Adrenal gland (tissue), 12 donors: ENCODE results near the gene RAD51B. TPM values are rescaled to one million over a fixed set of nuclear protein-coding genes. Genes with fewer than 3 reads are reported as not detected.
"Not testable (repeated sequence)": the region's sequence is repeated elsewhere in the genome, so short reads cannot be mapped to it uniquely, and the experiment has no call there.

Source experiments
- DNase-seq, 7 donors: peaks; one replicate each; pipeline ENCODE4 v3.0.0-alpha.2; 2019 to 2020
- H3K27ac ChIP-seq, 5 donors: fragments of 200-600 bp; sonication (generic) in 4 of 5; 1 replicate in 3 of 5; 2 replicates in 2 of 5; pipeline versions ENCODE4 v1.5.1 to v1.8.0; 2016 to 2020; ENCODE audit warnings: mild to moderate bottlenecking in 1 of 5
- H3K27me3 ChIP-seq: fragments of 200-600 bp; 2 replicates; pipeline ENCODE4 v1.8.0; 2021
- H3K36me3 ChIP-seq, 2 donors: fragments of 200-600 bp; replicated peaks in 1 of 2; 1 replicate in 1 of 2; 2 replicates in 1 of 2; pipeline versions ENCODE4 v1.5.1 to v1.8.0; 2018 to 2022
- H3K4me1 ChIP-seq, 2 donors: fragments of 200-600 bp; replicated peaks in 1 of 2; 1 replicate in 1 of 2; 2 replicates in 1 of 2; pipeline versions ENCODE4 v1.5.1 to v1.8.0; 2018 to 2021
- H3K4me3 ChIP-seq, 4 donors: fragments of 200-600 bp; sonication (generic) in 3 of 4; one replicate each; pipeline ENCODE4 v1.5.1; 2016 to 2018
- H3K9me3 ChIP-seq, 3 donors: fragments of 200-600 bp; sonication (generic) in 1 of 3; replicated peaks in 1 of 3; 1 replicate in 2 of 3; 2 replicates in 1 of 3; pipeline versions ENCODE4 v1.5.1 to v1.8.0; 2016 to 2021
- POLR2A ChIP-seq, 2 donors: fragments of 450-650 bp; IDR thresholded peaks; one replicate each; pipeline ENCODE4 v1.6.1; 2017; ENCODE audit warnings: antibody characterized with exemption in 2 of 2, mild to moderate bottlenecking in 2 of 2, moderate library complexity in 1 of 2
- WGBS, 4 donors: extraction: QIAGEN DNeasy Blood & Tissue Kit in 2 of 4; methylation state at CpG; one replicate each; pipeline versions ENCODE4 v1.1.5 to v1.1.7; 2013 to 2017; 5-methylcytosine and 5-hydroxymethylcytosine counted together
- intact Hi-C, 2 donors: fragments of 100-400 bp; cut with DNase I; formaldehyde crosslinking; loops; one replicate each; pipeline versions ENCODE4 v1.14.1 to v1.15.0; 2022 to 2023
- polyA plus RNA-seq, 3 donors: library from polyadenylated mRNA; stranded (reverse); fragments of 200-250 nt in 2 of 3; fragments of 350-450 nt in 1 of 3; fragmentation: Illumina TruSeq in 1 of 3; extraction: RNeasy Lipid Tissue Mini Kit (QIAGEN cat#74804) in 1 of 3; gene quantifications; one replicate each; pipeline ENCODE4 v1.2.3, GENCODE V29; 2013 to 2014
- total RNA-seq, 9 donors: library from RNA; depleted of rRNA in 4 of 9; stranded (reverse); fragments of >200 nt in 4 of 9; fragments of 120-200 nt in 1 of 9; fragmentation: NEBNext Ultra II Directional in 1 of 9; extraction: Animal tissue kit (Norgen Biotek cat#: 25700) in 1 of 9; gene quantifications; one replicate each; pipeline versions ENCODE4 v1.1.0 to v1.2.4, GENCODE V29; 2013 to 2023
- TF ChIP-seq, protein P1 (sequence below), 6 experiments: fragments of 450-650 bp in 4 of 6; fragments of 200-600 bp in 2 of 6; sonication (generic) in 1 of 6; IDR thresholded peaks; 1 replicate in 5 of 6; 2 replicates in 1 of 6; pipeline versions ENCODE4 v1.5.1 to v1.8.0; 2016 to 2021; ENCODE audit warnings: antibody characterized with exemption in 6 of 6, mild to moderate bottlenecking in 2 of 6, moderate library complexity in 1 of 6
- donor health status: healthy with polysubstance abuse.
- donor health status: Bipolar disorder and iron deficiency.
- donor health status: DM: yes; HTN: yes; CAD: no.
- donor health status: DM: no; HTN: no; CAD: no.
- donor health status: DM: no; HTN: no; CAD: no.
- donor health status: DM: yes; HTN: yes; CAD: no.

Gene RAD51B
- total and polyA plus RNA-seq, 12 donors, result 2.3 to 24.6 (median 12.4) TPM

DNA sequence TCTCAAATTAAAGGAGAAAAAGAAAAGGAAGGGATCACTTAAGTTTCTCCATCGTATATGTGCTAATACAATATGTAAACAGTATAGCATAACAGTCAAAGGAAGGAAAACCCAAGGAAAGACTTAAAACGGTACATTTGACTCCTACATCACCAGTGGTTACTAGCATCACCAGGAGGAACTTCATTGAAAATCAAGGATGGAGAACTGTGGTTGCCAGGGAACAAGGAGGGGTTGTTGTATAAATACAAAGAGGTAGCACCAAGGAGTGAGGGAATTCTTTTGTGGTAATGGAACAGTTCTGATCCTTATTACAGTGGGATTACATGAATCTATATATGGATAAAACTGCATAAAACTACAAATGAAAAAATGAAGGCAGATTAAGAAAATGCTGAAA, 4.8 kb upstream of the RAD51B start:
- TF ChIP-seq, protein P1, sequence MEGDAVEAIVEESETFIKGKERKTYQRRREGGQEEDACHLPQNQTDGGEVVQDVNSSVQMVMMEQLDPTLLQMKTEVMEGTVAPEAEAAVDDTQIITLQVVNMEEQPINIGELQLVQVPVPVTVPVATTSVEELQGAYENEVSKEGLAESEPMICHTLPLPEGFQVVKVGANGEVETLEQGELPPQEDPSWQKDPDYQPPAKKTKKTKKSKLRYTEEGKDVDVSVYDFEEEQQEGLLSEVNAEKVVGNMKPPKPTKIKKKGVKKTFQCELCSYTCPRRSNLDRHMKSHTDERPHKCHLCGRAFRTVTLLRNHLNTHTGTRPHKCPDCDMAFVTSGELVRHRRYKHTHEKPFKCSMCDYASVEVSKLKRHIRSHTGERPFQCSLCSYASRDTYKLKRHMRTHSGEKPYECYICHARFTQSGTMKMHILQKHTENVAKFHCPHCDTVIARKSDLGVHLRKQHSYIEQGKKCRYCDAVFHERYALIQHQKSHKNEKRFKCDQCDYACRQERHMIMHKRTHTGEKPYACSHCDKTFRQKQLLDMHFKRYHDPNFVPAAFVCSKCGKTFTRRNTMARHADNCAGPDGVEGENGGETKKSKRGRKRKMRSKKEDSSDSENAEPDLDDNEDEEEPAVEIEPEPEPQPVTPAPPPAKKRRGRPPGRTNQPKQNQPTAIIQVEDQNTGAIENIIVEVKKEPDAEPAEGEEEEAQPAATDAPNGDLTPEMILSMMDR (IDR thresholded peaks at IDR 0.05), result no peak
- no peak for TF ChIP-seq POLR2A (IDR thresholded peaks at IDR 0.05)
- WGBS, 4 donors, result 69 to 73% (median 70%) methylated on average over 2 of the region's 2 CpGs
- Histone ChIP-seq H3K4me3 (no peak overlapping the region), H3K27me3 (no peaks in the 10 kb centered on the region), H3K27ac (no peak overlapping the region), H3K36me3 (peaks cover 0 to 37% of the 10 kb centered on the region in 2 donors), H3K4me1 (peaks cover 9 to 16% of the 10 kb centered on the region in 2 donors), H3K9me3 (no peaks in the 10 kb centered on the region)
- no peak for DNase-seq
- intact Hi-C loops, result no loop called here

DNA sequence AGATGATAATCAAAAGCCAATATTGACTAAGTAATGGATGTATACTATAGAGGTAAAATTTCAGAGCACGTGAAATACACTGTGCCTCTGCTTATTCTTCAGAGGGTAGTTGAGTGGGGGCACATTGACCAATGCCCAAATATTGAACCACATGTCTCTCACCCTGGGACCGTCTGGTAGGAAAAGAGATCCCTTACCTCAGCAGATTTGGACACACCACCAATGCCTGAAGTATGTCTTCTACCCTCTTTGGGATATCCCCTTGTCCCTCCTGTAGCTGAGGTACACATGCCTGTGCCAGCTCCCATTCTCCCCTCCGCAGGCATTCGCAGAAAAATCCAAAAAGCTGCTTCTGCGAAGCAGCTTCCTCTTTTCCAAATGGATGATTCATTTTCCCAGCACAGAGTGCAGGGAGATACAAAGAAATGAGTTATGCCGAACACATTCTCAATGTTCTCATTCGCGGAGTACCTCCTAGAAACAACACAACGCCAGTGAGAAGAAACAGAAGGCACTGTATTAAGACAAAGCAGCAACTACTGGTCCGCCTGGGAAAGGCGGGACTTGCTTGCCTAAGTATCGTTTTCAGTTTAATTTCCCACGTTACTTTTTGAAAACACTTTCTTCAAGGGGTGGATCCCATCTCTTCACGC, 3.9 kb upstream of the RAD51B start:
- H3K27ac ChIP-seq, result peak overlapping the region; percentile 18 to 84 (median 62)
- WGBS, 4 donors, result 3 to 8% (median 4%) methylated on average over 14 of the region's 14 CpGs
- TF ChIP-seq, protein P1 (IDR thresholded peaks at IDR 0.05), result no peak
- no peak for TF ChIP-seq POLR2A (IDR thresholded peaks at IDR 0.05)
- peaks cover 0 to 28% of the 10 kb centered on the region in 2 donors for H3K36me3 ChIP-seq
- peak in 4 of 7 donors; percentile 18 to 33 (median 28) for DNase-seq
- no peaks in the 10 kb centered on the region for H3K9me3 ChIP-seq
- H3K4me1 ChIP-seq, result peaks cover 9 to 23% of the 10 kb centered on the region in 2 donors
- intact Hi-C loops, result no loop called here
- H3K4me3 ChIP-seq, result peak overlapping the region; percentile 6 to 96 (median 50)
- H3K27me3 ChIP-seq, result no peaks in the 10 kb centered on the region

DNA sequence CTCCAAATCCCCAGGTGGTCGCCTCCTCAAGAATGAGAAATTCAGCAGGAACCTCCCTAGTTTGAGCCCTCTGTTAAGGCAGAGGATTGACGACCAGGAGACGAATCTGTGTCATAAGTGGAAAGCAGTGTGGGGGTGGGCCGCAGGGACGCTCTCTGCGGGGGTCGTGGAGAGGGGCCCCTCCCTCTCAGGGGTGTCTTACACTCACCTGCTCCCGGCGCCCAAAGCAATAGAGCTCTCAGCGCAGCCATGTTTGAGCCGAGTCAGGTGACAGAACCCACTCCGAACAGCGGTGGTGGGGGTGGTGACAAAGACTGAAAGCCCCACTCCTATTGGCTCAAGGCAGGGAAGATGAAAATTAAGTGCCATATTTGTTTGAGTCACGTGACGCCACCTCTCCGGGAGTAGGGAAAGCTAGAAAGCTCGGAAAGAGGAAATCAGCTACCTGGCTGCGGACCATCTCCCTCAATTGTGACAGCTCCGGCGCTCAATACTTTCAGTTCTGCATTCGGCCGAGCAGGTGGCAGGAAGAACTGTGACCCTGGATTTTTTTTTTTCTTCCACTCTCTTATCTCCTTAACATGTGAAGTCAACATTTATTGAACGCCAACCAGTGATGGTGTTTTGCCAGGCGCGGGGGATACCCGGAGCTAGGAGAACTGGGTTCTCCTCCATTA, 3.1 kb upstream of the RAD51B start, which contains the start of gene ZFYVE26:
TSS of gene ZFYVE26 (minus strand) at position 265 of the 677 bp plus-strand sequence. CDS start 627 bp downstream, outside the sequence.
- peak in 1 of 2 donors; percentile 80 for TF ChIP-seq POLR2A (IDR thresholded peaks at IDR 0.05)
- TF ChIP-seq, protein P1 (IDR thresholded peaks at IDR 0.05), result no peak

GRCh38 chr14:67817750-67818438, 1.7 kb upstream of the RAD51B start:
- no peak for TF ChIP-seq POLR2A (IDR thresholded peaks at IDR 0.05)
- TF ChIP-seq, protein P1 (IDR thresholded peaks at IDR 0.05), result no peak
- DNase-seq, result peak in 1 of 7 donors; percentile 19
- Histone ChIP-seq H3K9me3 (no peaks in the 10 kb centered on the region), H3K4me3 (no peak overlapping the region), H3K36me3 (peaks cover 0 to 11% of the 10 kb centered on the region in 2 donors), H3K4me1 (peaks cover 9 to 24% of the 10 kb centered on the region in 2 donors), H3K27me3 (no peaks in the 10 kb centered on the region), H3K27ac (no peak overlapping the region)
- 85 to 90% (median 87%) methylated on average over 14 of the region's 14 CpGs for WGBS, 4 donors
- intact Hi-C loops, result no loop called here

More for the DNA sequence above, 3.1 kb upstream of the RAD51B start, which contains the start of gene ZFYVE26:
- peak; percentile 93 to 98 (median 96) for DNase-seq
- Histone ChIP-seq H3K27ac (peak within 1 kb of the TSS; percentile 18 to 84 (median 62)), H3K36me3 (peaks cover 0 to 20% of the 10 kb centered on the region in 2 donors), H3K4me3 (peak within 1 kb of the TSS; percentile 43 to 96 (median 62)), H3K27me3 (no peaks in the 10 kb centered on the region), H3K9me3 (no peaks in the 10 kb centered on the region), H3K4me1 (peaks cover 9 to 24% of the 10 kb centered on the region in 2 donors)
- WGBS, 4 donors, result 0 to 1% (median 1%) methylated on average over 17 to 26 of the region's 26 CpGs
- intact Hi-C loops, result no loop called here

DNA sequence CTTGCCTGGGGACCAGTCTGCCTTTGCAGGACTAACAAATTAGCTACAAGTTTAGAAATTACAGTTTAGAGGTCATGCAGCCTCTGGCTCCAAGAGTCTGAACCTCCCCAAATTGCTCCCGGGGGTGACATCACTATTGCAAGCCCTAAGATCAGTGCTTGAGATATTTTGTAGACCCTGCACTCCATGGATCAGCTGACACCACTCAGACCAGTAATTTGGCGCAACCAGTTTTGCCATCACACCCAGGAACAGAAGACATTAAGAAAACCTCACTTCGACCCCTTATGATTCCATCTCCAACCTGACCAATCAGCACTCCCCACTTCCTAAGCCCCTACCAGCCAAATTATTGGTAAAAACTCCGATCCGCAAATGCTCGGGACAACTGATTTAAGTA, 1.1 kb upstream of the RAD51B start:
- H3K4me1 ChIP-seq, result peaks cover 9 to 24% of the 10 kb centered on the region in 2 donors
- intact Hi-C loops, H3K36me3 ChIP-seq, H3K27me3 ChIP-seq, H3K27ac ChIP-seq, DNase-seq, H3K9me3 ChIP-seq, H3K4me3 ChIP-seq: not testable (repeated sequence)
- WGBS, 4 donors, result 90 to 98% (median 93%) methylated on average over 6 of the region's 6 CpGs
